Thyroid gland (tissue), 4 donors: Measurements from ENCODE around the gene OR3A1. TPM values are rescaled to one million over a fixed set of nuclear protein-coding genes. Genes with fewer than 3 reads are reported as not detected.
"Not testable (repeated sequence)": the region's sequence is repeated elsewhere in the genome, so short reads cannot be mapped to it uniquely, and the experiment has no call there.

ENCODE experiments used
- DNase-seq, 2 donors: peaks; one replicate each; pipeline ENCODE4 v3.0.0-alpha.2; 2019
- H3K27ac ChIP-seq, 3 donors: fragments of 200-600 bp; sonication (generic); 1 replicate in 2 of 3; 2 replicates in 1 of 3; pipeline ENCODE4 v1.5.1; 2016 to 2019; ENCODE audit warnings: mild to moderate bottlenecking in 1 of 3, moderate library complexity in 1 of 3
- H3K27me3 ChIP-seq: fragments of 200-600 bp; sonication (generic); one replicate; pipeline ENCODE4 v1.5.1; 2019
- H3K36me3 ChIP-seq, 2 donors: fragments of 200-600 bp; sonication (generic); one replicate each; pipeline ENCODE4 v1.5.1; 2016 to 2019
- H3K4me1 ChIP-seq, 2 donors: fragments of 200-600 bp; sonication (generic); one replicate each; pipeline ENCODE4 v1.5.1; 2017 to 2019
- H3K4me3 ChIP-seq, 3 donors: fragments of 200-600 bp; sonication (generic); replicated peaks in 1 of 3; 1 replicate in 2 of 3; 2 replicates in 1 of 3; pipeline ENCODE4 v1.5.1; 2016; ENCODE audit warnings: mild to moderate bottlenecking in 1 of 3
- H3K9me3 ChIP-seq: fragments of 200-600 bp; sonication (generic); one replicate; pipeline ENCODE4 v1.5.1; 2017
- POLR2A ChIP-seq, 2 donors: fragments of 450-650 bp; IDR thresholded peaks; one replicate each; pipeline ENCODE4 v1.6.1; 2017; ENCODE audit warnings: antibody characterized with exemption in 2 of 2, mild to moderate bottlenecking in 2 of 2, moderate library complexity in 1 of 2
- WGBS, 2 donors: methylation state at CpG; one replicate each; pipeline ENCODE4 v1.1.5; 2017; 5-methylcytosine and 5-hydroxymethylcytosine counted together
- intact Hi-C: fragments of 100-400 bp; cut with DNase I; formaldehyde crosslinking; loops from one replicate; pipeline ENCODE4 v1.15.1; 2023
- total RNA-seq, 4 donors: library from RNA; depleted of rRNA; stranded (reverse); fragments of >200 nt; gene quantifications; one replicate each; pipeline ENCODE4 v1.2.3, GENCODE V29; 2016
- TF ChIP-seq, protein P1 (sequence below), 6 experiments: fragments of 200-600 bp in 3 of 6; fragments of 450-650 bp in 3 of 6; sonication (generic) in 3 of 6; IDR thresholded peaks; one replicate each; pipeline ENCODE4 v1.5.1; 2016 to 2019; ENCODE audit warnings: antibody characterized with exemption in 6 of 6, mild to moderate bottlenecking in 2 of 6, inconsistent platforms in 1 of 6, moderate library complexity in 1 of 6

Gene OR3A1
- total RNA-seq, 4 donors from 2014 or later: not detected

DNA sequence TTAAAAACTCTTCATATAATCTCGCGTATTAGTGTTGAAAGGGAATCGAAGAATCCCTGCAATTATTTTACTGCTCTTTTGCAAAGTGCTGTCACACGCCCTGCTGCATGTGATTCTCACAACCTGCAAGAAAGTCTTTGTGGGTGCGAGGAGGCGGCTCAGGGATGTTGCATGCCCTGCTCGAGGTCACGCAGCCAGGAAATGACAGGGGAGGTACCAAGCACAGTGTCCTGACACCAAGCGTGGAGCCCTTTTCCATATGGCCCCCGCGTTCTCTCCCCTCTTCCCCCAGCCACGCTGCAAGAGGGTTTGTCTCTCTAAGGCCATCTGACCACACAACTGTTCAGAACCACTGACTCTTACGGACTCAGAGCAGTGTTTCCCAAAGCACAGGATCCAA is 37.6 kb downstream of the OR3A1 start:
- H3K36me3 ChIP-seq: no peaks in the 10 kb centered on the region
- H3K27ac ChIP-seq: no peak overlapping the region
- WGBS, 2 donors: 78 to 82% methylated on average over 13 of the region's 13 CpGs
- no peak for TF ChIP-seq POLR2A (IDR thresholded peaks at IDR 0.05)
- TF ChIP-seq, protein P1, sequence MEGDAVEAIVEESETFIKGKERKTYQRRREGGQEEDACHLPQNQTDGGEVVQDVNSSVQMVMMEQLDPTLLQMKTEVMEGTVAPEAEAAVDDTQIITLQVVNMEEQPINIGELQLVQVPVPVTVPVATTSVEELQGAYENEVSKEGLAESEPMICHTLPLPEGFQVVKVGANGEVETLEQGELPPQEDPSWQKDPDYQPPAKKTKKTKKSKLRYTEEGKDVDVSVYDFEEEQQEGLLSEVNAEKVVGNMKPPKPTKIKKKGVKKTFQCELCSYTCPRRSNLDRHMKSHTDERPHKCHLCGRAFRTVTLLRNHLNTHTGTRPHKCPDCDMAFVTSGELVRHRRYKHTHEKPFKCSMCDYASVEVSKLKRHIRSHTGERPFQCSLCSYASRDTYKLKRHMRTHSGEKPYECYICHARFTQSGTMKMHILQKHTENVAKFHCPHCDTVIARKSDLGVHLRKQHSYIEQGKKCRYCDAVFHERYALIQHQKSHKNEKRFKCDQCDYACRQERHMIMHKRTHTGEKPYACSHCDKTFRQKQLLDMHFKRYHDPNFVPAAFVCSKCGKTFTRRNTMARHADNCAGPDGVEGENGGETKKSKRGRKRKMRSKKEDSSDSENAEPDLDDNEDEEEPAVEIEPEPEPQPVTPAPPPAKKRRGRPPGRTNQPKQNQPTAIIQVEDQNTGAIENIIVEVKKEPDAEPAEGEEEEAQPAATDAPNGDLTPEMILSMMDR (IDR thresholded peaks at IDR 0.05): no peak
- intact Hi-C loops: no loop called here
- no peaks in the 10 kb centered on the region for H3K4me1 ChIP-seq
- H3K9me3 ChIP-seq: no peaks in the 10 kb centered on the region
- H3K27me3 ChIP-seq: no peaks in the 10 kb centered on the region
- no peak overlapping the region for H3K4me3 ChIP-seq
- DNase-seq: no peak

DNA sequence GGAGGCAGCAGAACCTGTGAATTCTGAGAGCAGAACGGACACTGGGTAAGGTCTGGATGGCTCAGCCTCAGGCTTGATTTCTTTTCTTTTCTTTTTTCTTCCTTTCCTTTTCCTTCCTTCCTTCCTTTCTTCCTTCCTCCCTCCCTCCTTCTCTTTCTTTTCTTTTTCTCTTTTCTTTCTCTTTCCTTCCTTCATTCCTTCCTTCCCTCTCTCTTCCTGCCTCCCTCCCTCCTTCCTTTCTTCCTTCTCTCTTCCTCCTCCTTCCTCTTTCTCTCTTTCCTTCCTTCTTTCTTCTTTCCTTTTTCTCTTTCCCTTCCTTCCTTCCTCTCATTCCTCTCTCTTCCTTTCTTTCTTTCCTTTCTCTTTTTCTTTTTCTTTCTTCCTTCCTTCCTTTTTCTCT is 38.0 kb downstream of the OR3A1 start:
- H3K27ac ChIP-seq: no peak overlapping the region
- H3K4me1 ChIP-seq: no peaks in the 10 kb centered on the region
- 68 to 88% methylated on average over 1 of the region's 1 CpG for WGBS, 2 donors
- intact Hi-C loops: no loop called here
- TF ChIP-seq, protein P1 (IDR thresholded peaks at IDR 0.05): no peak
- no peak for TF ChIP-seq POLR2A (IDR thresholded peaks at IDR 0.05)
- no peaks in the 10 kb centered on the region for H3K36me3 ChIP-seq
- no peaks in the 10 kb centered on the region for H3K27me3 ChIP-seq
- no peaks in the 10 kb centered on the region for H3K9me3 ChIP-seq
- H3K4me3 ChIP-seq: no peak overlapping the region
- no peak for DNase-seq

DNA sequence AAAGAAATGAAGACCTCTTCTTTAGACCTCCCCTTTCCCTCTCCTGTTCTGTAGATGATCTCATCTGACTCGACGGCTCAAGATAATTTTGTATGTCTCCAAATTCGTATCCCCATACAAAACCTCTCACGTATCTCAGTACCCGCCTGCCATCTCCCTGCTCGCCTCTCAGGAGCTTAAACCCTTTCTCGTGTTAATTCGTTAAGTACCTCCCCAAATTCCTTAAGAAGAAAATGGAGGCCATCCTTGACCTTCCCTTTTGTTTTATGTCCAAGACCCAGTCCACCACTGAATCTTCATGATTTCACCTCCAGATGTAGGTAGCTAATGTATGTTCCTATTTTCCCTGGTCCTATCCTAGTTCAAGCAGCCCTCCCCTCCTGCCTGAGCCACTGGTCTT is 41.6 kb downstream of the OR3A1 start:
- TF ChIP-seq, protein P1 (IDR thresholded peaks at IDR 0.05): no peak
- no peak for TF ChIP-seq POLR2A (IDR thresholded peaks at IDR 0.05)
- no peak overlapping the region for H3K27ac ChIP-seq
- DNase-seq: no peak
- no peaks in the 10 kb centered on the region for H3K9me3 ChIP-seq
- H3K36me3 ChIP-seq: no peaks in the 10 kb centered on the region
- H3K27me3 ChIP-seq: no peaks in the 10 kb centered on the region
- intact Hi-C loops: no loop called here
- 88% methylated on average over 8 of the region's 8 CpGs for WGBS, 2 donors
- no peaks in the 10 kb centered on the region for H3K4me1 ChIP-seq
- H3K4me3 ChIP-seq: no peak overlapping the region

- H3K27me3 ChIP-seq, DNase-seq, H3K27ac ChIP-seq, H3K4me1 ChIP-seq, H3K36me3 ChIP-seq, H3K9me3 ChIP-seq, intact Hi-C loops, H3K4me3 ChIP-seq: not testable (repeated sequence)
- 89% methylated on average over 1 of the region's 2 CpGs; no CpG with 5 or more reads in 1 of the 2 donors for WGBS, 2 donors
These were observed 49.1 kb downstream of the OR3A1 start for GRCh38 chr17:3249013-3249412.

DNA sequence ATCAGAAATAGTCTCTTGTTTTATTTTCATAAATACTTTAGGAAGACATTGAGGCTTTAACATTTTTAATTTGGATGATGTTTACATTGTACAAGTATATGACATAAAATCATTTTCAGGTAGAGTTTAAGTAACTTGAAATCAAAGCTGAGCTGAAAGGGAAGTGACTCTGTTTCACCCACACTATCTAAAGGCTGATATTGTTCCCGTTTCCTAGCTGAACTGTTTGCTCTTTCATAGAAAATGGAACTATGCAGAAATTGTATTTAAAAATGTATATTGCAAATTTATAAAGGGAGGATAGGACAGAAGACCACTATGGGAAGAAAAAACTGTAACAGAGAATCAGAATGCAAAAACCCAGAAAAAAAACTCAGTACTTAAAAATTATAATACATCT is 53.3 kb downstream of the OR3A1 start:
- H3K27ac ChIP-seq, H3K9me3 ChIP-seq, H3K4me1 ChIP-seq, intact Hi-C loops, DNase-seq, H3K4me3 ChIP-seq, H3K27me3 ChIP-seq, H3K36me3 ChIP-seq: not testable (repeated sequence)
- 54 to 68% methylated on average over 1 of the region's 1 CpG for WGBS, 2 donors

GRCh38 chr17:3241044-3241443 is 57.1 kb downstream of the OR3A1 start:
- H3K4me3 ChIP-seq, H3K4me1 ChIP-seq, H3K36me3 ChIP-seq, H3K27me3 ChIP-seq, H3K9me3 ChIP-seq, H3K27ac ChIP-seq, DNase-seq, intact Hi-C loops: not testable (repeated sequence)
- WGBS, 2 donors: 86 to 100% methylated on average over 1 of the region's 1 CpG

Other genes with a start within 250 kb of the OR3A1 start
- gene OR1D5, start 234.8 kb downstream of the OR3A1 start, total RNA-seq: not detected
- not detected for gene OR1D2, start 193.9 kb downstream of the OR3A1 start, total RNA-seq
- not detected for gene OR1G1, start 170.8 kb downstream of the OR3A1 start, total RNA-seq
- gene OR1A2, start 100.8 kb downstream of the OR3A1 start, total RNA-seq: not detected
- gene OR1A1, start 90.7 kb downstream of the OR3A1 start, total RNA-seq: not detected
- not detected for gene OR3A2, start 87.9 kb upstream of the OR3A1 start, total RNA-seq
- gene OR1E1, start 100.0 kb upstream of the OR3A1 start, total RNA-seq: not detected
- not detected for gene OR3A3, start 113.0 kb upstream of the OR3A1 start, total RNA-seq
- not detected for gene OR1E2, start 135.5 kb upstream of the OR3A1 start, total RNA-seq
- under 1 TPM in 2 of 4 donors, not detected in 2; 0.40 to 0.67 TPM for gene SPATA22, start 173.5 kb upstream of the OR3A1 start, total RNA-seq
- gene ASPA, start 177.6 kb upstream of the OR3A1 start, total RNA-seq: 1 to 10 TPM in 1 of 4 donors, under 1 TPM in 3; 0.50 to 2.1 (median 0.78) TPM